Measurements from ENCODE around the gene SLC35F1. TPM values are rescaled to one million over a fixed set of nuclear protein-coding genes. Genes with fewer than 3 reads are reported as not detected.
A peak's percentile ranks its signal among the peaks of the same experiment; 100 is the strongest.

The SLC35F1 gene
- total RNA-seq, 4 donors from 2014 or later: 0.28 to 0.53 (median 0.40) TPM; not detected in 1

GRCh38 chr6:118297821-118298220 lies 390.8 kb downstream of the SLC35F1 start:
- peak overlapping the region in 1 of 4 donors; percentile 1 for H3K27ac ChIP-seq
- H3K4me1 ChIP-seq: no peaks in the 10 kb centered on the region
- no peaks in the 10 kb centered on the region for H3K9me3 ChIP-seq
- H3K4me3 ChIP-seq: no peak overlapping the region
- TF ChIP-seq POLR2A (IDR thresholded peaks at IDR 0.05) (no peak), CTCF (IDR thresholded peaks at IDR 0.05) (no peak)
- no peak for DNase-seq
- no peaks in the 10 kb centered on the region for H3K27me3 ChIP-seq
- no peaks in the 10 kb centered on the region for H3K36me3 ChIP-seq

GRCh38 chr6:118298476-118299427 lies 391.7 kb downstream of the SLC35F1 start:
- H3K27me3 ChIP-seq: no peaks in the 10 kb centered on the region
- H3K9me3 ChIP-seq: no peaks in the 10 kb centered on the region
- H3K4me1 ChIP-seq: no peaks in the 10 kb centered on the region
- no peak overlapping the region for H3K4me3 ChIP-seq
- no peaks in the 10 kb centered on the region for H3K36me3 ChIP-seq
- H3K27ac ChIP-seq: peak overlapping the region in 1 of 4 donors; percentile 1
- DNase-seq: no peak
- TF ChIP-seq POLR2A (IDR thresholded peaks at IDR 0.05) (no peak), CTCF (IDR thresholded peaks at IDR 0.05) (no peak)

GRCh38 chr6:118299457-118299856 lies 392.4 kb downstream of the SLC35F1 start:
- no peaks in the 10 kb centered on the region for H3K9me3 ChIP-seq
- TF ChIP-seq CTCF (IDR thresholded peaks at IDR 0.05) (no peak), POLR2A (IDR thresholded peaks at IDR 0.05) (no peak)
- no peak overlapping the region for H3K4me3 ChIP-seq
- DNase-seq: no peak
- no peaks in the 10 kb centered on the region for H3K4me1 ChIP-seq
- H3K27ac ChIP-seq: no peak overlapping the region
- no peaks in the 10 kb centered on the region for H3K27me3 ChIP-seq
- no peaks in the 10 kb centered on the region for H3K36me3 ChIP-seq

GRCh38 chr6:118304321-118304720 lies 397.3 kb downstream of the SLC35F1 start:
- Histone ChIP-seq H3K4me3 (no peak overlapping the region), H3K9me3 (no peaks in the 10 kb centered on the region), H3K27ac (no peak overlapping the region), H3K4me1 (no peaks in the 10 kb centered on the region), H3K36me3 (no peaks in the 10 kb centered on the region), H3K27me3 (no peaks in the 10 kb centered on the region)
- no peak for TF ChIP-seq CTCF (IDR thresholded peaks at IDR 0.05)
- no peak for TF ChIP-seq POLR2A (IDR thresholded peaks at IDR 0.05)
- DNase-seq: no peak

- no peak for TF ChIP-seq POLR2A (IDR thresholded peaks at IDR 0.05)
- no peak for TF ChIP-seq CTCF (IDR thresholded peaks at IDR 0.05)
- Histone ChIP-seq H3K9me3 (no peaks in the 10 kb centered on the region), H3K4me1 (no peaks in the 10 kb centered on the region), H3K4me3 (no peak overlapping the region), H3K36me3 (no peaks in the 10 kb centered on the region), H3K27me3 (no peaks in the 10 kb centered on the region), H3K27ac (no peak overlapping the region)
- no peak for DNase-seq
These were observed 398.0 kb downstream of the SLC35F1 start for GRCh38 chr6:118305081-118305480.
